K562 treated with DMSO at 1 percent for 48 hours (cell line): ENCODE results near the gene OR52E6. TPM values are rescaled to one million over a fixed set of nuclear protein-coding genes. Genes with fewer than 3 reads are reported as not detected.

Experiments
- total RNA-seq: library from RNA; unstranded; fragments of 300-600 nt; gene quantifications from 2 replicates; pipeline ENCODE4 v1.2.3, GENCODE V29; 2022; ENCODE audit warnings: low replicate concordance; ENCODE audit errors: extremely low read depth

Gene OR52E6
- not detected in 2 replicates for total RNA-seq

GRCh38 chr11:5841797-5842196 is at the start of gene OR52E6:
Gene OR52E6 (minus strand): TSS chr11:5841897. CDS start chr11:5841897, 0 bp downstream.

GRCh38 chr11:5880329-5880728 is 38.6 kb upstream of the OR52E6 start, which contains the start of gene OR52E4:
Gene OR52E4 (plus strand): TSS chr11:5880629. CDS start chr11:5884293, 3,664 bp downstream.

GRCh38 chr11:5857590-5857989 is 15.9 kb upstream of the OR52E6 start, which contains the start of gene OR52E8:
Gene OR52E8 (minus strand): TSS chr11:5857690. CDS start chr11:5857690, 0 bp downstream.

GRCh38 chr11:5808500-5809121 is 33.1 kb downstream of the OR52E6 start, which contains the start of gene OR52N2:
Gene OR52N2 (plus strand): TSS chr11:5808924. CDS start chr11:5820336, 11,412 bp downstream.

GRCh38 chr11:5791165-5791564 is 50.5 kb downstream of the OR52E6 start, which contains the start of gene OR52N1:
Gene OR52N1 (minus strand): TSS chr11:5791265. CDS start chr11:5788816, 2,449 bp downstream.

Other genes starting within 250 kb of the OR52E6 start
- not detected in 2 replicates for gene TRIM6, start 245.3 kb downstream of the OR52E6 start, total RNA-seq
- gene TRIM34, start 216.9 kb downstream of the OR52E6 start, total RNA-seq: not detected in 2 replicates
- not detected in 2 replicates for gene TRIM5, start 156.8 kb downstream of the OR52E6 start, total RNA-seq
- gene TRIM22, start 152.1 kb downstream of the OR52E6 start, total RNA-seq: not detected in 2 replicates
- gene OR56B1, start 105.4 kb downstream of the OR52E6 start, total RNA-seq: not detected in 2 replicates
- gene OR52N4, start 87.7 kb downstream of the OR52E6 start, total RNA-seq: not detected in 2 replicates
- gene OR52N5, start 58.5 kb downstream of the OR52E6 start, total RNA-seq: not detected in 2 replicates
- gene OR52N1, start 50.6 kb downstream of the OR52E6 start, total RNA-seq: not detected in 2 replicates
- gene OR52N2, start 33.0 kb downstream of the OR52E6 start, total RNA-seq: not detected in 2 replicates
- not detected in 2 replicates for gene OR52E8, start 15.8 kb upstream of the OR52E6 start, total RNA-seq
- gene OR52E4, start 38.7 kb upstream of the OR52E6 start, total RNA-seq: not detected in 2 replicates
- gene OR52E5, start 51.3 kb upstream of the OR52E6 start, total RNA-seq: not detected in 2 replicates
- gene OR56A3, start 100.4 kb upstream of the OR52E6 start, total RNA-seq: not detected in 2 replicates
- not detected in 2 replicates for gene OR56A5, start 126.6 kb upstream of the OR52E6 start, total RNA-seq
- gene OR52L1, start 145.1 kb upstream of the OR52E6 start, total RNA-seq: not detected in 2 replicates
- not detected in 2 replicates for gene OR56A4, start 165.0 kb upstream of the OR52E6 start, total RNA-seq
- gene OR56A1, start 188.9 kb upstream of the OR52E6 start, total RNA-seq: not detected in 2 replicates